Endothelial cell of umbilical vein (primary cell): Measurements from ENCODE around the gene CSK. TPM values are rescaled to one million over a fixed set of nuclear protein-coding genes. Genes with fewer than 3 reads are reported as not detected.
A peak's percentile ranks its signal among the peaks of the same experiment; 100 is the strongest.

Experiments
- BruUV-seq: library from RNA; stranded (reverse); fragments of 400-500 nt; replicated peaks from 2 replicates; lab custom pipeline; 2021; lab: Mats Ljungman, UMichigan
- CTCF ChIA-PET: fragments of 300-600, 350-600 bp; sonication (Branson Sonifier 250); formaldehyde crosslinking; loops from one replicate; lab custom pipeline; 2021; ENCODE audit warnings: antibody characterized with exemption, inconsistent platforms; lab: Charles Lee
- POLR2A ChIA-PET: fragments of 300-600, 350-600 bp; sonication (Branson Sonifier 250); formaldehyde crosslinking; loops from one replicate; lab custom pipeline; 2021; ENCODE audit warnings: antibody characterized with exemption, inconsistent platforms; lab: Charles Lee
- DNase-seq: peaks from one replicate; pipeline ENCODE4 v3.0.0-alpha.2; 2011; ENCODE audit warnings: low read depth, low spot score
- FAIRE-seq: peaks from 2 replicates; lab custom pipeline; 2011; peaks lifted over from hg19 to GRCh38; lab: Jason Lieb, UNC
- H2AFZ ChIP-seq: 2 replicates; pipeline ENCODE4 v1.6.0; 2012; ENCODE audit warnings: low read depth, low read length, control low read depth, inconsistent platforms
- H3K27ac ChIP-seq: 2 replicates; pipeline ENCODE4 v1.5.1; 2011; ENCODE audit warnings: low read depth, mild to moderate bottlenecking, control low read depth, low read length, moderate library complexity; ENCODE audit not compliant: insufficient read depth
- H3K27me3 ChIP-seq, 2 experiments: 2 replicates each; pipeline versions ENCODE4 v1.6.0 to v1.6.1; 2011; ENCODE audit warnings: low read length in 2 of 2, mixed read lengths in 1 of 2; ENCODE audit not compliant: control insufficient read depth in 2 of 2, insufficient read depth in 2 of 2
- H3K36me3 ChIP-seq, 2 experiments: 2 replicates in 1 of 2; 3 replicates in 1 of 2; pipeline ENCODE4 v1.5.1; 2011; ENCODE audit warnings: low read length in 2 of 2, mild to moderate bottlenecking in 1 of 2, moderate library complexity in 1 of 2; ENCODE audit not compliant: control insufficient read depth in 2 of 2, insufficient read depth in 2 of 2; ENCODE audit errors: extremely low read depth in 1 of 2
- H3K4me1 ChIP-seq: 3 replicates; pipeline ENCODE4 v1.5.1; 2011; ENCODE audit warnings: mild to moderate bottlenecking, low read length; ENCODE audit not compliant: control insufficient read depth, insufficient read depth; ENCODE audit errors: extremely low read depth
- H3K4me2 ChIP-seq: 2 replicates; pipeline ENCODE4 v1.6.1; 2011; ENCODE audit warnings: low read length, control low read depth, mixed read lengths; ENCODE audit not compliant: insufficient read depth
- H3K4me3 ChIP-seq, 3 experiments: fragments of 200-600 bp in 1 of 3; sonication (generic), shearing (Covaris generic) in 1 of 3; replicated peaks in 1 of 3; 2 replicates each; pipeline ENCODE4 v1.5.1; 2011 to 2016; ENCODE audit warnings: control low read depth in 3 of 3, low read length in 3 of 3, mild to moderate bottlenecking in 2 of 3, inconsistent platforms in 1 of 3, low read depth in 1 of 3, moderate library complexity in 1 of 3; ENCODE audit not compliant: insufficient read depth in 1 of 3
- H3K79me2 ChIP-seq: 2 replicates; pipeline ENCODE4 v1.6.0; 2012; ENCODE audit warnings: low read length, inconsistent platforms; ENCODE audit not compliant: control insufficient read depth, insufficient read depth
- H3K9ac ChIP-seq: replicated peaks from 2 replicates; pipeline ENCODE3; 2011; ENCODE audit warnings: low read length, control low read depth; ENCODE audit not compliant: insufficient read depth; ENCODE audit errors: extremely low read depth
- H3K9me1 ChIP-seq: replicated peaks from 3 replicates; pipeline ENCODE4 v1.6.0; 2011; ENCODE audit warnings: mild to moderate bottlenecking, low read length; ENCODE audit not compliant: control insufficient read depth, insufficient read depth; ENCODE audit errors: extremely low read depth
- H3K9me3 ChIP-seq: replicated peaks from 2 replicates; pipeline ENCODE4 v1.5.1; 2012; ENCODE audit warnings: low read length, inconsistent platforms; ENCODE audit not compliant: control insufficient read depth, insufficient read depth
- H4K20me1 ChIP-seq: replicated peaks from 2 replicates; pipeline ENCODE3; 2011; ENCODE audit warnings: mild to moderate bottlenecking, low read length; ENCODE audit not compliant: control insufficient read depth, insufficient read depth; ENCODE audit errors: extremely low read depth
- CTCF ChIP-seq, 2 donors: IDR thresholded peaks; 1 replicate in 1 of 2; 2 replicates in 1 of 2; pipeline ENCODE4 v1.5.1; 2011; ENCODE audit warnings: low read length in 2 of 2, mild to moderate bottlenecking in 2 of 2, moderate library complexity in 2 of 2, control low read depth in 1 of 2, inconsistent platforms in 1 of 2, low read depth in 1 of 2; ENCODE audit not compliant: insufficient read depth in 1 of 2; ENCODE audit errors: extremely low read depth in 1 of 2
- EZH2 ChIP-seq: IDR thresholded peaks from 2 replicates; pipeline ENCODE4 v1.6.1; 2012; ENCODE audit warnings: borderline replicate concordance, low read depth, mild to moderate bottlenecking, moderate library complexity, low read length, inconsistent platforms; ENCODE audit not compliant: severe bottlenecking
- FOS ChIP-seq: IDR thresholded peaks from 2 replicates; pipeline ENCODE4 v1.6.1; 2011; ENCODE audit warnings: mild to moderate bottlenecking, low read length, moderate library complexity, borderline replicate concordance; ENCODE audit not compliant: insufficient read depth
- GATA2 ChIP-seq: IDR thresholded peaks from 2 replicates; pipeline ENCODE4 v1.7.0; 2011; ENCODE audit warnings: low read depth, mild to moderate bottlenecking, moderate library complexity, mixed read lengths, low read length; ENCODE audit not compliant: insufficient read length, insufficient read depth
- JUN ChIP-seq: IDR thresholded peaks from 2 replicates; pipeline ENCODE4 v1.6.1; 2011; ENCODE audit warnings: borderline replicate concordance, low read depth; ENCODE audit not compliant: insufficient read length, insufficient read depth
- MYC ChIP-seq: IDR thresholded peaks from one replicate; pipeline ENCODE4 v1.6.1; 2011; ENCODE audit warnings: mild to moderate bottlenecking, low read depth, low read length
- POLR2A ChIP-seq: IDR thresholded peaks from 2 replicates; pipeline ENCODE4 v1.6.1; 2012; ENCODE audit warnings: low read depth, mild to moderate bottlenecking, control low read depth, low read length
- POLR2AphosphoS5 ChIP-seq: IDR thresholded peaks from 2 replicates; pipeline ENCODE4 v1.6.1; 2012; ENCODE audit warnings: low read depth, mild to moderate bottlenecking, control low read depth, low read length, moderate library complexity; ENCODE audit not compliant: insufficient read depth
- dilution Hi-C: fragments of 300-500 bp; cut with MboI; formaldehyde crosslinking; loops from one replicate; pipeline ENCODE4 v1.15.0; 2019; ENCODE audit warnings: low sequenced_read_pairs; ENCODE audit not compliant: extremely low pct_ligation_motif_present
- intact Hi-C: fragments of 100-400 bp; cut with micrococcal nuclease; formaldehyde crosslinking; loops from one replicate; pipeline ENCODE4 v1.10.0; 2022
- polyA plus RNA-seq, 4 experiments: library from polyadenylated mRNA; depleted of rRNA in 3 of 4; stranded (reverse) in 3 of 4; unstranded in 1 of 4; fragments of >200 nt; gene quantifications; 2 replicates each; pipeline versions ENCODE4 v1.2.1 to v1.2.3, GENCODE V29; 2011 to 2012; ENCODE audit warnings: missing spikeins in 1 of 4
- total RNA-seq: library from RNA; stranded (reverse); gene quantifications from 2 replicates; pipeline ENCODE4 v1.2.3, GENCODE V29; 2021
- TF ChIP-seq, protein P1 (sequence below): IDR thresholded peaks from 2 replicates; pipeline ENCODE4 v1.6.1; 2011; ENCODE audit not compliant: insufficient read depth, insufficient read length

Gene CSK
- total and polyA plus RNA-seq, 2 donors (not counting 3 experiments of a cell fraction or from before 2014, with no cell fraction given): 41.2 to 104 TPM

DNA sequence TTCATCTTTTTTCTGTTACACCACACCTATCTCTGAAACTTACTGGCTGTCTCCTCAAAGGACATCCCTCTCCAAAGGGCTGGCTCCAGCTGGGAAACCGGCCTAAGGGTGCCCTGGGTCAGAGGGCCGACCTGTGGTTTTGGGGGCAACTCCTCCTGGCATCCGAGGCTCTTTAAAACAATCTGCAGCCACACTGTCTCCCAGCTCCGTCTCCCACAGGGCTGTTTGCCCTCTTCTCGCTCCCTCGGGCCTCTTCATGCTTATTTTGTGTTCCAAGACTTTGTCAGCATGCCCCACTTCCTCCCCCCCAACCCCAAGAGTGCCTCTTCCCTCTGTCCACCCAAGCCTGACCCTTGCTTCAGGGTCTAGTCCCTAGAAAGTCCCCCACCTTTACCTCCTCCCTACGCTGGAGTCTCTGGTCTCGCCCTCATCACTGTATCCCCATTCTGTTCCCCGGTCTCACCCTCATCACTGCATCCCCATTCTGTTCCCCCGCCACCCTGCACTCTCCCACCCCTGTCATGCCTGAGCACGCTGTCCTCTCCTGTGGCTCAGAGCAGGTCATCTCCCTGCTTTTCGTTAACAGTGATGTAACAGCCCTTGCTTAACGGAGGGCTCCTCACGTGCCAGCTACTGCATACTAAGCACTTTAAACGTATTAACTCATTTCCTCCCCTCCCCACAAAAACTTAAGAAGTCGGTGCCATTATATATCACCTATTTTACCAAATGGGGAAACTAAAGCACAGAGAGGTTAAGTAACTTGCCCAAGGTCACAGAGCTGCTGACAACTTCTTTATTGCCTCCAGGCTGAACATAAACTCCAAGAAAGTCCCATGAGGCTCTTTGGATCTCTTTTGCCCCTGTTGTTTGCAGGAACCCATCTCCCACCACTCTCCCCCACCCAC lies 1.1 kb upstream of the CSK start:
- dilution Hi-C loops (no loop called here), intact Hi-C loops (loop anchor here (1.0 kb wide), 1 partner anchor 20 kb away; no protein-coding TSS in a partner anchor)
- H3K36me3 ChIP-seq: peaks cover 0 to 3% of the 10 kb centered on the region in 2 experiments
- H3K4me3 ChIP-seq: peak overlapping the region in 1 of 3 experiments; percentile 43
- H3K27ac ChIP-seq: no peak overlapping the region
- peaks cover 34% of the 10 kb centered on the region for H3K79me2 ChIP-seq
- no TSS peak for BruUV-seq
- TF ChIP-seq, protein P1, sequence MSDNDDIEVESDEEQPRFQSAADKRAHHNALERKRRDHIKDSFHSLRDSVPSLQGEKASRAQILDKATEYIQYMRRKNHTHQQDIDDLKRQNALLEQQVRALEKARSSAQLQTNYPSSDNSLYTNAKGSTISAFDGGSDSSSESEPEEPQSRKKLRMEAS: no peak
- TF ChIP-seq POLR2AphosphoS5 (no peak), POLR2A (no peak), CTCF (IDR thresholded peaks at IDR 0.05; ENCODE audit: extremely low read depth in 1 of 2, insufficient read depth in 1 of 2, low read depth in 1 of 2, low read length in 2 of 2) (no peak), JUN (no peak), MYC (no peak), GATA2 (no peak), FOS (no peak), EZH2 (no peak)
- POLR2A ChIA-PET: no interaction called here
- DNase-seq (no peak), FAIRE-seq (peak; percentile 48)
- H3K4me2 ChIP-seq: peak overlapping the region; percentile 63
- H2AFZ ChIP-seq: no peak overlapping the region
- CTCF ChIA-PET: interaction anchor here (1.2 to 8.3 kb wide), 9 partner anchors 11 to 170 kb away, joined by 3 to 98 read pairs (median 6); partner anchors contain the start of gene COX5A
- no peak overlapping the region for H3K9ac ChIP-seq
- H3K9me1 ChIP-seq: no peaks in the 10 kb centered on the region
- H3K27me3 ChIP-seq: no peaks in the 10 kb centered on the region
- H3K9me3 ChIP-seq: no peaks in the 10 kb centered on the region
- H4K20me1 ChIP-seq: peaks cover 2% of the 10 kb centered on the region
- peaks cover 39% of the 10 kb centered on the region for H3K4me1 ChIP-seq
